Neural cell (in vitro differentiated cells): ENCODE data around the gene MPL. TPM values are rescaled to one million over a fixed set of nuclear protein-coding genes. Genes with fewer than 3 reads are reported as not detected.

ENCODE experiments used
- H2AFZ ChIP-seq: fragments of 200-600, 300-800 bp; sonication (generic), shearing (Covaris generic); 2 replicates; pipeline ENCODE4 v1.6.0; 2014; ENCODE audit warnings: low read depth, mild to moderate bottlenecking, antibody characterized with exemption, low read length, moderate library complexity
- H3F3A ChIP-seq: fragments of 200-600 bp; shearing (Covaris generic); 2 replicates; pipeline ENCODE4 v1.6.1; 2016; ENCODE audit warnings: mild to moderate bottlenecking, moderate library complexity, mixed read lengths, antibody characterized with exemption, low read length; ENCODE audit not compliant: insufficient read depth, poor library complexity, severe bottlenecking
- H3K27ac ChIP-seq: fragments of 200-600, 300-800 bp; sonication (generic), shearing (Covaris generic); 2 replicates; pipeline ENCODE4 v1.5.1; 2014; ENCODE audit warnings: mild to moderate bottlenecking, low read length, moderate library complexity
- H3K27me3 ChIP-seq: fragments of 300-800, 200-600 bp; sonication (generic), shearing (Covaris generic); 2 replicates; pipeline ENCODE4 v1.6.0; 2014; ENCODE audit warnings: mild to moderate bottlenecking, low read depth, low read length, moderate library complexity; ENCODE audit not compliant: insufficient read depth
- H3K36me3 ChIP-seq: fragments of 300-800, 200-600 bp; sonication (generic), shearing (Covaris generic); 2 replicates; pipeline ENCODE4 v1.5.1; 2014; ENCODE audit warnings: mild to moderate bottlenecking, antibody characterized with exemption, low read length, moderate library complexity; ENCODE audit not compliant: insufficient read depth
- H3K4me2 ChIP-seq: fragments of 300-800, 200-600 bp; sonication (generic), shearing (Covaris generic); 2 replicates; pipeline ENCODE4 v1.6.0; 2014; ENCODE audit warnings: mild to moderate bottlenecking, low read length
- H3K4me3 ChIP-seq: fragments of 300-800, 200-600 bp; sonication (generic), shearing (Covaris generic); 2 replicates; pipeline ENCODE4 v1.5.1; 2014; ENCODE audit warnings: mild to moderate bottlenecking, low read length, moderate library complexity
- H3K79me2 ChIP-seq: fragments of 200-600 bp; shearing (Covaris generic); replicated peaks from 2 replicates; pipeline ENCODE4 v1.6.0; 2014; ENCODE audit warnings: mild to moderate bottlenecking, low read length, moderate library complexity; ENCODE audit not compliant: insufficient read depth
- H3K9ac ChIP-seq: fragments of 300-800, 200-600 bp; sonication (generic), shearing (Covaris generic); 2 replicates; pipeline ENCODE4 v1.6.1; 2016; ENCODE audit warnings: mild to moderate bottlenecking, low read length, mixed read lengths
- H3K9me2 ChIP-seq: fragments of 200-600 bp; shearing (Covaris generic); 2 replicates; pipeline ENCODE4 v1.6.1; 2016; ENCODE audit warnings: mild to moderate bottlenecking, low read length, mixed read lengths; ENCODE audit not compliant: insufficient read depth
- H3K9me3 ChIP-seq: fragments of 200-600, 300-800 bp; sonication (generic), shearing (Covaris generic); 2 replicates; pipeline ENCODE4 v1.6.1; 2016; ENCODE audit warnings: mild to moderate bottlenecking, mixed run types, low read length, moderate library complexity, mixed read lengths
- H4K20me1 ChIP-seq: fragments of 200-600 bp; shearing (Covaris generic); 2 replicates; pipeline ENCODE4 v1.6.1; 2016; ENCODE audit warnings: mild to moderate bottlenecking, mixed run types; ENCODE audit not compliant: insufficient read depth
- EP300 ChIP-seq: fragments of 450-650 bp; conservative IDR thresholded peaks from 2 replicates; pipeline ENCODE4 v1.6.1; 2014; ENCODE audit warnings: antibody characterized with exemption, mild to moderate bottlenecking, moderate library complexity; ENCODE audit not compliant: poor library complexity, severe bottlenecking
- EZH2 ChIP-seq: fragments of 200-600, 300-800 bp; shearing (Covaris generic), sonication (generic); IDR thresholded peaks from 2 replicates; pipeline ENCODE4 v1.6.1; 2014; ENCODE audit warnings: antibody characterized with exemption, low read length, borderline replicate concordance, mild to moderate bottlenecking; ENCODE audit not compliant: insufficient read depth, poor library complexity, severe bottlenecking
- MXI1 ChIP-seq: fragments of 450-650 bp; conservative IDR thresholded peaks from 2 replicates; pipeline ENCODE4 v1.6.1; 2014; ENCODE audit warnings: antibody characterized with exemption, mild to moderate bottlenecking; ENCODE audit not compliant: poor library complexity, severe bottlenecking
- POLR2AphosphoS5 ChIP-seq: IDR thresholded peaks from 2 replicates; pipeline ENCODE4 v1.6.1; 2012
- RAD21 ChIP-seq: fragments of 450-650 bp; conservative IDR thresholded peaks from 2 replicates; pipeline ENCODE4 v1.6.1; 2014; ENCODE audit warnings: antibody characterized with exemption, mild to moderate bottlenecking, moderate library complexity
- SMC3 ChIP-seq: fragments of 450-650 bp; conservative IDR thresholded peaks from 2 replicates; pipeline ENCODE4 v1.6.1; 2014; ENCODE audit warnings: antibody characterized with exemption, mild to moderate bottlenecking, moderate library complexity; ENCODE audit not compliant: poor library complexity
- TAF1 ChIP-seq: IDR thresholded peaks from 2 replicates; pipeline ENCODE4 v1.6.1; 2012; ENCODE audit warnings: low read depth
- polyA plus RNA-seq: library from polyadenylated mRNA; depleted of rRNA; stranded (reverse); fragments of >200 nt; gene quantifications from 2 replicates; pipeline ENCODE4 v1.2.3, GENCODE V29; 2014
- TF ChIP-seq, protein P1 (sequence below): IDR thresholded peaks from 2 replicates; pipeline ENCODE4 v1.6.1; 2012; ENCODE audit warnings: borderline replicate concordance
- TF ChIP-seq, protein P2 (sequence below): fragments of 450-650 bp; IDR thresholded peaks from 2 replicates; pipeline ENCODE4 v1.5.1; 2014; ENCODE audit warnings: antibody characterized with exemption, mild to moderate bottlenecking, moderate library complexity; ENCODE audit not compliant: poor library complexity, severe bottlenecking

Gene MPL
- polyA plus RNA-seq, 1 donor from 2014 or later = not detected

DNA sequence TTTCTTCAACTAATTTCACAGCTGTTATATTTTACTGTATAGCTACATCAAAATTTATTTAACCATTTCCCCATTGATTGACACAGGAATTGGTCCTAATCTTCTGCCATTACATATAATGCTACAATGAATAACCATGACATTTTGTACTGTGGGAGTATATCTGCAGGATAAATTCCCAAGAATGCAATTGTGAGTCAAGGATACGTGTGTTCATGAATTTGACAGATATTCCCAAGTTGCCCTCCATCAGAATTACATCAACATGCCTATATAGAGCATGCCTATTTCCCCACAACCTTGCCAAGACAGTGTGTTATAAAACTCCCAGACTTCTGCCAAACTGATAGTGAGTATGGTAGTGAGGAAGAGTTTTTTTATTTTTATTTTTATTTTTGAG lies 39.6 kb upstream of the MPL start:
- Histone ChIP-seq H3F3A (no peaks in the 10 kb centered on the region), H3K36me3 (no peaks in the 10 kb centered on the region), H3K27ac (no peak overlapping the region)

DNA sequence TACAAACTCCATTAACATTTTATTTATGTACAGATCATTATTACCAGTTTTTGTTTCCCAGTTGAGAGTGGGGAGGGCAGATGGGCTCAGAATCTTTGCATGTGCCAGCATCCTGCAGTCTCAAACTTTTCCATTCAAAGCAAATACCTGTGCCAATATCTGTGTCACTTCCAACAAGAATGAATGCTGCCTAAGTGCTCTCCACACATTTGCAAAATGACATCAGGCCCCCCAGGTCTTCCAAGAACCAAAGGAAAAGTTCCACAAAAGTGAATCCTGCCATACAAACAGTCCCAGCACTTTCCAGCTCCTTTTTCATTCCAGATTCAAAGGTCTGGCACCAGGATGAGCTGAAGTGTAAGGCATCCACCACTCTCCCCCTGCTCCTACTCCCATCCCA lies 38.5 kb upstream of the MPL start:
- Histone ChIP-seq H3K9ac (no peak overlapping the region), H3F3A (no peaks in the 10 kb centered on the region), H4K20me1 (no peaks in the 10 kb centered on the region), H3K36me3 (no peaks in the 10 kb centered on the region), H3K27me3 (no peaks in the 10 kb centered on the region), H3K9me3 (no peaks in the 10 kb centered on the region), H3K4me2 (no peak overlapping the region), H3K4me3 (no peak overlapping the region), H3K27ac (no peak overlapping the region), H3K9me2 (no peaks in the 10 kb centered on the region), H3K79me2 (no peaks in the 10 kb centered on the region), H2AFZ (no peak overlapping the region)
- no peak for TF ChIP-seq TAF1

More for the DNA sequence above, 39.6 kb upstream of the MPL start:
- Histone ChIP-seq H3K27me3 (no peaks in the 10 kb centered on the region), H4K20me1 (no peaks in the 10 kb centered on the region), H3K9ac (no peak overlapping the region), H3K4me3 (no peak overlapping the region), H3K9me3 (no peaks in the 10 kb centered on the region), H3K79me2 (no peaks in the 10 kb centered on the region), H2AFZ (no peak overlapping the region), H3K4me2 (no peak overlapping the region), H3K9me2 (no peaks in the 10 kb centered on the region)
- TF ChIP-seq MXI1 = peak; percentile 43
- TF ChIP-seq, protein P1, sequence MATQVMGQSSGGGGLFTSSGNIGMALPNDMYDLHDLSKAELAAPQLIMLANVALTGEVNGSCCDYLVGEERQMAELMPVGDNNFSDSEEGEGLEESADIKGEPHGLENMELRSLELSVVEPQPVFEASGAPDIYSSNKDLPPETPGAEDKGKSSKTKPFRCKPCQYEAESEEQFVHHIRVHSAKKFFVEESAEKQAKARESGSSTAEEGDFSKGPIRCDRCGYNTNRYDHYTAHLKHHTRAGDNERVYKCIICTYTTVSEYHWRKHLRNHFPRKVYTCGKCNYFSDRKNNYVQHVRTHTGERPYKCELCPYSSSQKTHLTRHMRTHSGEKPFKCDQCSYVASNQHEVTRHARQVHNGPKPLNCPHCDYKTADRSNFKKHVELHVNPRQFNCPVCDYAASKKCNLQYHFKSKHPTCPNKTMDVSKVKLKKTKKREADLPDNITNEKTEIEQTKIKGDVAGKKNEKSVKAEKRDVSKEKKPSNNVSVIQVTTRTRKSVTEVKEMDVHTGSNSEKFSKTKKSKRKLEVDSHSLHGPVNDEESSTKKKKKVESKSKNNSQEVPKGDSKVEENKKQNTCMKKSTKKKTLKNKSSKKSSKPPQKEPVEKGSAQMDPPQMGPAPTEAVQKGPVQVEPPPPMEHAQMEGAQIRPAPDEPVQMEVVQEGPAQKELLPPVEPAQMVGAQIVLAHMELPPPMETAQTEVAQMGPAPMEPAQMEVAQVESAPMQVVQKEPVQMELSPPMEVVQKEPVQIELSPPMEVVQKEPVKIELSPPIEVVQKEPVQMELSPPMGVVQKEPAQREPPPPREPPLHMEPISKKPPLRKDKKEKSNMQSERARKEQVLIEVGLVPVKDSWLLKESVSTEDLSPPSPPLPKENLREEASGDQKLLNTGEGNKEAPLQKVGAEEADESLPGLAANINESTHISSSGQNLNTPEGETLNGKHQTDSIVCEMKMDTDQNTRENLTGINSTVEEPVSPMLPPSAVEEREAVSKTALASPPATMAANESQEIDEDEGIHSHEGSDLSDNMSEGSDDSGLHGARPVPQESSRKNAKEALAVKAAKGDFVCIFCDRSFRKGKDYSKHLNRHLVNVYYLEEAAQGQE = peak; percentile 92
- TF ChIP-seq TAF1 = no peak
- peak; percentile 99 for TF ChIP-seq POLR2AphosphoS5
- TF ChIP-seq SMC3 = no peak
- peak; percentile 94 for TF ChIP-seq EP300
- TF ChIP-seq EZH2 = no peak
- no peak for TF ChIP-seq RAD21
- TF ChIP-seq, protein P2, sequence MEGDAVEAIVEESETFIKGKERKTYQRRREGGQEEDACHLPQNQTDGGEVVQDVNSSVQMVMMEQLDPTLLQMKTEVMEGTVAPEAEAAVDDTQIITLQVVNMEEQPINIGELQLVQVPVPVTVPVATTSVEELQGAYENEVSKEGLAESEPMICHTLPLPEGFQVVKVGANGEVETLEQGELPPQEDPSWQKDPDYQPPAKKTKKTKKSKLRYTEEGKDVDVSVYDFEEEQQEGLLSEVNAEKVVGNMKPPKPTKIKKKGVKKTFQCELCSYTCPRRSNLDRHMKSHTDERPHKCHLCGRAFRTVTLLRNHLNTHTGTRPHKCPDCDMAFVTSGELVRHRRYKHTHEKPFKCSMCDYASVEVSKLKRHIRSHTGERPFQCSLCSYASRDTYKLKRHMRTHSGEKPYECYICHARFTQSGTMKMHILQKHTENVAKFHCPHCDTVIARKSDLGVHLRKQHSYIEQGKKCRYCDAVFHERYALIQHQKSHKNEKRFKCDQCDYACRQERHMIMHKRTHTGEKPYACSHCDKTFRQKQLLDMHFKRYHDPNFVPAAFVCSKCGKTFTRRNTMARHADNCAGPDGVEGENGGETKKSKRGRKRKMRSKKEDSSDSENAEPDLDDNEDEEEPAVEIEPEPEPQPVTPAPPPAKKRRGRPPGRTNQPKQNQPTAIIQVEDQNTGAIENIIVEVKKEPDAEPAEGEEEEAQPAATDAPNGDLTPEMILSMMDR = no peak
